IMR-90 (cell line): ENCODE results near the gene TMEM19. TPM values are rescaled to one million over a fixed set of nuclear protein-coding genes. Genes with fewer than 3 reads are reported as not detected.
A peak's percentile ranks its signal among the peaks of the same experiment; 100 is the strongest.

Experiments
- ATAC-seq: fragments of 200-7000 bp; cut with Tn5 transposase; 2 replicates; pipeline ENCODE4 v1.9.1; 2020; ENCODE audit warnings: low read depth, mild to moderate bottlenecking, moderate library complexity
- BruUV-seq: library from RNA; stranded (reverse); fragments of 400-500 nt; replicated peaks from 2 replicates; lab custom pipeline; 2021; lab: Mats Ljungman, UMichigan
- CTCF ChIA-PET: fragments of 300-600 bp; formaldehyde crosslinking; extraction: SDS; loops from one replicate; lab custom pipeline; 2021; ENCODE audit warnings: antibody characterized with exemption; lab: Yijun Ruan, JAX
- POLR2A ChIA-PET: fragments of 300-600 bp; sonication (Branson Sonifier 250); formaldehyde crosslinking; loops from one replicate; lab custom pipeline; 2022; ENCODE audit warnings: antibody characterized with exemption; ENCODE audit not compliant: unreplicated experiment; lab: Charles Lee
- DNase-seq: peaks from one replicate; pipeline ENCODE4 v3.0.0; 2013
- H2AFZ ChIP-seq: replicated peaks from 2 replicates; pipeline ENCODE3; 2013; ENCODE audit warnings: low read length, mild to moderate bottlenecking; ENCODE audit not compliant: poor library complexity
- H2AK5ac ChIP-seq: 2 replicates; pipeline ENCODE4 v1.6.1; 2013; ENCODE audit warnings: low read depth, low read length, inconsistent platforms
- H2AK9ac ChIP-seq: replicated peaks from 2 replicates; pipeline ENCODE3; 2013; ENCODE audit warnings: mild to moderate bottlenecking, low read depth, low read length, moderate library complexity; ENCODE audit not compliant: poor library complexity
- H2BK120ac ChIP-seq: 2 replicates; pipeline ENCODE4 v1.6.1; 2013; ENCODE audit warnings: low read depth, low read length, inconsistent platforms
- H2BK15ac ChIP-seq: 3 replicates; pipeline ENCODE4 v1.6.1; 2013; ENCODE audit warnings: low read depth, low read length, inconsistent platforms
- H2BK20ac ChIP-seq: 2 replicates; pipeline ENCODE4 v1.6.1; 2013; ENCODE audit warnings: low read depth, mild to moderate bottlenecking, inconsistent platforms, low read length, moderate library complexity
- H2BK5ac ChIP-seq: 2 replicates; pipeline ENCODE4 v1.6.1; 2013; ENCODE audit warnings: mild to moderate bottlenecking, low read depth, low read length, inconsistent platforms; ENCODE audit not compliant: poor library complexity, severe bottlenecking
- H3K14ac ChIP-seq: replicated peaks from 2 replicates; pipeline ENCODE4 v1.6.1; 2013; ENCODE audit warnings: low read depth, low read length, inconsistent platforms
- H3K18ac ChIP-seq: 2 replicates; pipeline ENCODE4 v1.6.1; 2013; ENCODE audit warnings: low read depth, low read length, control low read depth
- H3K23ac ChIP-seq: 2 replicates; pipeline ENCODE4 v1.6.1; 2013; ENCODE audit warnings: low read depth, low read length, inconsistent platforms
- H3K27ac ChIP-seq: 2 replicates; pipeline ENCODE4 v1.5.1; 2013; ENCODE audit warnings: mild to moderate bottlenecking, control low read depth, low read length; ENCODE audit not compliant: insufficient read depth
- H3K27me3 ChIP-seq: 2 replicates; pipeline ENCODE4 v1.6.1; 2013; ENCODE audit warnings: low read length; ENCODE audit not compliant: control insufficient read depth, insufficient read depth
- H3K36me3 ChIP-seq: 2 replicates; pipeline ENCODE4 v1.6.1; 2013; ENCODE audit warnings: low read length, mixed read lengths; ENCODE audit not compliant: control insufficient read depth, insufficient read depth
- H3K4ac ChIP-seq: 2 replicates; pipeline ENCODE4 v1.6.1; 2013; ENCODE audit warnings: low read depth, low read length, inconsistent platforms
- H3K4me1 ChIP-seq: 2 replicates; pipeline ENCODE4 v1.6.1; 2013; ENCODE audit warnings: low read length, mixed read lengths; ENCODE audit not compliant: control insufficient read depth, insufficient read depth
- H3K4me2 ChIP-seq: 2 replicates; pipeline ENCODE4 v1.6.1; 2013; ENCODE audit warnings: low read depth, mild to moderate bottlenecking, control low read depth, low read length, moderate library complexity
- H3K4me3 ChIP-seq: 2 replicates; pipeline ENCODE4 v1.5.1; 2013; ENCODE audit warnings: low read depth, mild to moderate bottlenecking, control low read depth, low read length, moderate library complexity; ENCODE audit not compliant: insufficient read depth
- H3K56ac ChIP-seq: 2 replicates; pipeline ENCODE4 v1.6.1; 2013; ENCODE audit warnings: low read length, inconsistent platforms; ENCODE audit not compliant: insufficient read depth; ENCODE audit errors: extremely low read depth
- H3K79me1 ChIP-seq, 2 experiments: 2 replicates each; pipeline ENCODE4 v1.6.1; 2013; ENCODE audit warnings: low read length in 2 of 2, inconsistent platforms in 1 of 2, low read depth in 1 of 2
- H3K9ac ChIP-seq: 2 replicates; pipeline ENCODE4 v1.6.1; 2013; ENCODE audit warnings: low read depth, low read length, control low read depth
- H3K9me1 ChIP-seq: 2 replicates; pipeline ENCODE4 v1.6.1; 2013; ENCODE audit warnings: low read length, inconsistent platforms; ENCODE audit not compliant: insufficient read depth
- H3K9me3 ChIP-seq: 2 replicates; pipeline ENCODE4 v1.6.1; 2013; ENCODE audit warnings: low read length; ENCODE audit not compliant: control insufficient read depth, insufficient read depth
- H4K20me1 ChIP-seq: 2 replicates; pipeline ENCODE4 v1.6.1; 2013; ENCODE audit warnings: low read length, inconsistent platforms; ENCODE audit not compliant: insufficient read depth
- H4K5ac ChIP-seq: 2 replicates; pipeline ENCODE4 v1.6.1; 2013; ENCODE audit warnings: mild to moderate bottlenecking, low read depth, low read length, control low read depth
- H4K8ac ChIP-seq, 2 experiments: 2 replicates each; pipeline ENCODE4 v1.6.1; 2013; ENCODE audit warnings: low read depth in 2 of 2, low read length in 2 of 2, control low read depth in 1 of 2, inconsistent platforms in 1 of 2
- H4K91ac ChIP-seq: 2 replicates; pipeline ENCODE4 v1.6.1; 2013; ENCODE audit warnings: low read depth, low read length, inconsistent platforms; ENCODE audit not compliant: insufficient read depth
- BHLHE40 ChIP-seq: fragments of 150-350 bp; IDR thresholded peaks from 2 replicates; pipeline ENCODE4 v1.6.1; 2016; ENCODE audit warnings: mild to moderate bottlenecking, low read depth, low read length
- CEBPB ChIP-seq: IDR thresholded peaks from 2 replicates; pipeline ENCODE4 v1.6.1; 2012; ENCODE audit warnings: low read depth, low read length, improper control_type of control experiment
- CHD1 ChIP-seq: IDR thresholded peaks from 2 replicates; pipeline ENCODE4 v1.6.1; 2012; ENCODE audit warnings: low read depth, low read length, improper control_type of control experiment
- FOS ChIP-seq: fragments of 150-350 bp; IDR thresholded peaks from 2 replicates; pipeline ENCODE4 v1.6.1; 2016; ENCODE audit warnings: low read depth, low read length
- MAFK ChIP-seq: IDR thresholded peaks from 2 replicates; pipeline ENCODE4 v1.6.1; 2012; ENCODE audit warnings: low read depth, low read length, improper control_type of control experiment
- MAZ ChIP-seq: IDR thresholded peaks from 2 replicates; pipeline ENCODE4 v1.6.1; 2012; ENCODE audit warnings: low read depth, mild to moderate bottlenecking, low read length, improper control_type of control experiment, moderate library complexity, borderline replicate concordance
- MXI1 ChIP-seq: IDR thresholded peaks from 2 replicates; pipeline ENCODE4 v1.6.1; 2012; ENCODE audit warnings: low read depth, mild to moderate bottlenecking, low read length, moderate library complexity, borderline replicate concordance
- NFE2L2 ChIP-seq: fragments of 150-350 bp; IDR thresholded peaks from 2 replicates; pipeline ENCODE4 v1.6.1; 2016; ENCODE audit warnings: low read depth, mild to moderate bottlenecking, low read length
- POLR2A ChIP-seq: IDR thresholded peaks from 2 replicates; pipeline ENCODE4 v1.6.1; 2012; ENCODE audit warnings: mild to moderate bottlenecking, low read depth, low read length
- RAD21 ChIP-seq: IDR thresholded peaks from 2 replicates; pipeline ENCODE4 v1.6.1; 2012; ENCODE audit warnings: low read length, improper control_type of control experiment
- RCOR1 ChIP-seq: IDR thresholded peaks from 2 replicates; pipeline ENCODE4 v1.6.1; 2012; ENCODE audit warnings: mild to moderate bottlenecking, low read length, improper control_type of control experiment; ENCODE audit not compliant: insufficient replicate concordance
- RFX5 ChIP-seq: IDR thresholded peaks from 2 replicates; pipeline ENCODE4 v1.8.0; 2012; ENCODE audit warnings: low read depth, mild to moderate bottlenecking, low read length, moderate library complexity
- SMC3 ChIP-seq: fragments of 150-350 bp; IDR thresholded peaks from 2 replicates; pipeline ENCODE4 v1.6.1; 2016; ENCODE audit warnings: low read depth, mild to moderate bottlenecking, antibody characterized with exemption, low read length, moderate library complexity
- USF2 ChIP-seq: fragments of 150-350 bp; IDR thresholded peaks from 2 replicates; pipeline ENCODE4 v1.6.1; 2017; ENCODE audit warnings: mild to moderate bottlenecking, antibody characterized with exemption, low read length, low read depth
- WGBS, 2 experiments: methylation state at CpG; one replicate each; pipeline versions ENCODE4 v1.1.5 to v1.1.7; 2013; ENCODE audit warnings: missing lambda C conversion rate in 2 of 2; ENCODE audit not compliant: insufficient read length in 1 of 2; ENCODE audit errors: extremely low coverage in 2 of 2; 5-methylcytosine and 5-hydroxymethylcytosine counted together
- dilution Hi-C: fragments of 300-500 bp; cut with HindIII; formaldehyde crosslinking; loops from one replicate; pipeline ENCODE4 v1.14.3; 2018; ENCODE audit warnings: low sequenced_read_pairs; ENCODE audit not compliant: unreplicated experiment
- in situ Hi-C: fragments of 300-500 bp; cut with MboI; formaldehyde crosslinking; loops from 3 replicates; pipeline ENCODE4 v1.14.3; 2019; ENCODE audit warnings: low sequenced_read_pairs, inconsistent platforms, mixed read lengths
- intact Hi-C: fragments of 100-400 bp; cut with micrococcal nuclease; formaldehyde crosslinking; loops from 2 replicates; pipeline ENCODE4 v1.10.0; 2022
- polyA plus RNA-seq, 3 experiments: library from polyadenylated mRNA; depleted of rRNA; stranded (reverse); fragments of >200 nt; gene quantifications; 2 replicates each; pipeline ENCODE4 v1.2.3, GENCODE V29; 2012; ENCODE audit warnings: low replicate concordance in 1 of 3
- total RNA-seq: library from RNA; depleted of rRNA; stranded (reverse); fragments of >200 nt; gene quantifications from 2 replicates; pipeline ENCODE4 v1.2.3, GENCODE V29; 2012
- TF ChIP-seq, protein P1 (sequence below): conservative IDR thresholded peaks from 2 replicates; pipeline ENCODE4 v1.5.1; 2012; ENCODE audit warnings: mild to moderate bottlenecking, low read depth, low read length, improper control_type of control experiment
- TF ChIP-seq, protein P2 (sequence below): fragments of 150-350 bp; IDR thresholded peaks from 2 replicates; pipeline ENCODE4 v1.6.1; 2016; ENCODE audit warnings: low read depth, mild to moderate bottlenecking, low read length, moderate library complexity, borderline replicate concordance

TMEM19 gene
- total and polyA plus RNA-seq, 2 of the 4 experiments (the other 2 are of a cell fraction): 8.9 to 28.7 TPM

- no peak overlapping the region for H2BK15ac ChIP-seq
- no CpG with 5 or more reads among the region's 3 CpGs for WGBS, 2 experiments
- no peak overlapping the region for H2BK120ac ChIP-seq
- DNase-seq: peak; percentile 11
- H2AK5ac ChIP-seq: no peak overlapping the region
- no peak overlapping the region for H2AFZ ChIP-seq
- peaks cover 37% of the 10 kb centered on the region for H4K20me1 ChIP-seq
- H2BK20ac ChIP-seq: no peak overlapping the region
- ChIA-PET POLR2A (no interaction called here), CTCF (no interaction called here)
- no peak overlapping the region for H3K23ac ChIP-seq
- intact Hi-C loops (no loop called here), in situ Hi-C loops (loop anchor here (25.0 kb wide), 1 partner anchor 606 kb away; the partner anchor contains the start of gene TRHDE), dilution Hi-C loops (no loop called here)
- H4K5ac ChIP-seq: no peak overlapping the region
- TF ChIP-seq MXI1 (no peak), MAFK (no peak), RCOR1 (no peak), RAD21 (no peak), FOS (no peak), USF2 (no peak), RFX5 (no peak), CEBPB (no peak), CHD1 (no peak), NFE2L2 (no peak), BHLHE40 (no peak), MAZ (no peak), POLR2A (no peak), SMC3 (no peak)
- TF ChIP-seq, protein P1, sequence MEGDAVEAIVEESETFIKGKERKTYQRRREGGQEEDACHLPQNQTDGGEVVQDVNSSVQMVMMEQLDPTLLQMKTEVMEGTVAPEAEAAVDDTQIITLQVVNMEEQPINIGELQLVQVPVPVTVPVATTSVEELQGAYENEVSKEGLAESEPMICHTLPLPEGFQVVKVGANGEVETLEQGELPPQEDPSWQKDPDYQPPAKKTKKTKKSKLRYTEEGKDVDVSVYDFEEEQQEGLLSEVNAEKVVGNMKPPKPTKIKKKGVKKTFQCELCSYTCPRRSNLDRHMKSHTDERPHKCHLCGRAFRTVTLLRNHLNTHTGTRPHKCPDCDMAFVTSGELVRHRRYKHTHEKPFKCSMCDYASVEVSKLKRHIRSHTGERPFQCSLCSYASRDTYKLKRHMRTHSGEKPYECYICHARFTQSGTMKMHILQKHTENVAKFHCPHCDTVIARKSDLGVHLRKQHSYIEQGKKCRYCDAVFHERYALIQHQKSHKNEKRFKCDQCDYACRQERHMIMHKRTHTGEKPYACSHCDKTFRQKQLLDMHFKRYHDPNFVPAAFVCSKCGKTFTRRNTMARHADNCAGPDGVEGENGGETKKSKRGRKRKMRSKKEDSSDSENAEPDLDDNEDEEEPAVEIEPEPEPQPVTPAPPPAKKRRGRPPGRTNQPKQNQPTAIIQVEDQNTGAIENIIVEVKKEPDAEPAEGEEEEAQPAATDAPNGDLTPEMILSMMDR: no peak
- TF ChIP-seq, protein P2, sequence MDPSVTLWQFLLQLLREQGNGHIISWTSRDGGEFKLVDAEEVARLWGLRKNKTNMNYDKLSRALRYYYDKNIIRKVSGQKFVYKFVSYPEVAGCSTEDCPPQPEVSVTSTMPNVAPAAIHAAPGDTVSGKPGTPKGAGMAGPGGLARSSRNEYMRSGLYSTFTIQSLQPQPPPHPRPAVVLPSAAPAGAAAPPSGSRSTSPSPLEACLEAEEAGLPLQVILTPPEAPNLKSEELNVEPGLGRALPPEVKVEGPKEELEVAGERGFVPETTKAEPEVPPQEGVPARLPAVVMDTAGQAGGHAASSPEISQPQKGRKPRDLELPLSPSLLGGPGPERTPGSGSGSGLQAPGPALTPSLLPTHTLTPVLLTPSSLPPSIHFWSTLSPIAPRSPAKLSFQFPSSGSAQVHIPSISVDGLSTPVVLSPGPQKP: no peak
- peak overlapping the region; percentile 38 for H3K4me2 ChIP-seq
- H3K9me1 ChIP-seq: no peaks in the 10 kb centered on the region
- no peak overlapping the region for H2AK9ac ChIP-seq
- no TSS peak for BruUV-seq
- peaks cover 2 to 15% of the 10 kb centered on the region in 2 experiments; a peak in 2 of 4 replicates for H3K79me1 ChIP-seq
- ATAC-seq: no peak
- no peak overlapping the region for H2BK5ac ChIP-seq
- peaks cover 31% of the 10 kb centered on the region for H3K36me3 ChIP-seq
- H3K9me3 ChIP-seq: peaks cover 7% of the 10 kb centered on the region
- no peak overlapping the region for H3K9ac ChIP-seq
- H3K4me1 ChIP-seq: 0 out of 2 replicates have a peak, but pooled peaks cover 3% of the 10 kb centered on the region
- no peak overlapping the region for H3K4ac ChIP-seq
- H3K27ac ChIP-seq: no peak overlapping the region
- no peak overlapping the region for H4K91ac ChIP-seq
- no peak overlapping the region; a peak in 1 of 4 replicates for H4K8ac ChIP-seq
- no peak overlapping the region for H3K14ac ChIP-seq
- no peak overlapping the region for H3K18ac ChIP-seq
- no peaks in the 10 kb centered on the region for H3K27me3 ChIP-seq
- H3K4me3 ChIP-seq: no peak overlapping the region
- H3K56ac ChIP-seq: no peak overlapping the region
These were observed 29.1 kb upstream of the TMEM19 start for GRCh38 chr12:71656740-71657139.
